ENCODE measurements around the gene ATP5MK.
A peak's percentile ranks its signal among the peaks of the same experiment; 100 is the strongest.
"Not testable (repeated sequence)": the region's sequence is repeated elsewhere in the genome, so short reads cannot be mapped to it uniquely, and the experiment has no call there.

ATP5MK gene

DNA sequence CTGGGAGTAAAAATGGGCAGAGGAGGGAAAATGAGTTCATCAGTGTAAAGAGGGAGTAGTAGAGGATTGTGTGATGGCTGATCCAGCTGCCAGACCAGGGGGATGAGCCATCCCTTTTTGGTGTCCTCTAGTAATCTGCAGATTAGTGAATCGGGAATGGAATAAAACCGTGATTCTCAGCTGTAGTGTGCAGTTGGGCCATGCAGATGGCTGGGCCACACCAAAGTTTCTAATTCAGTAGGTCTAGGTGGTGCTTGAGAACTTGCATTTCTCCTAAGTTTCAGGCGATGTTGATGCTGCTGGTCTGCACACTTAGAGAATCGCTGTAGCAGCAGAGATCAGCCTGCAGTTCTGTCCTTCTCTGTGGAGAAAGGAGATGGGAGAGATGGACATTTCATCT, 22.8 kb upstream of the ATP5MK start:
- no peaks in the 10 kb centered on the region for H3K4me1 Mint-ChIP-seq
- no peak overlapping the region for H3K4me3 Mint-ChIP-seq
- DNase-seq (no peak), ATAC-seq (no peak)
- no peaks in the 10 kb centered on the region for H3K27me3 Mint-ChIP-seq
- no peak overlapping the region for H3K27ac Mint-ChIP-seq
- no peaks in the 10 kb centered on the region for H3K9me3 Mint-ChIP-seq

DNA sequence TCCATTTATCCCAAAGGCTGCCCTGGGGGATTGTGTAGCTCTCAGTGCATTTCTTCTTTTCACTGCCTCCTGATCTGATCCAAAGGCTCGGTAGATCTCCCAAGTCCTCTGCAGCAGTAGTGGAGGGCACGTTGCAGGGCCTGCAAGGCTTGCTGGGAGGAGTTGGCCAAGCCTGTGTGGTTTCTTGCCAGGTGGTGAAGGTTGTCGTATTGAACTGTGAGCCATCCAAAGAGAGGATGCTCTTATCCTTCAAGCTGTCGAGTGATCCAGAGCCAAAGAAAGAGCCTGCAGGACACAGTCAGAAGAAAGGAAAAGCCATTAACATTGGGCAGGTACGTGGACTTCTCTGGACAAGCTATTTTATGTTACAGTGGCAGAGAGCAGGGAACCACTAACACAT, 21.3 kb upstream of the ATP5MK start:
- peak overlapping the region in 1 of 2 donors; percentile 22 for H3K27ac Mint-ChIP-seq
- H3K27me3 Mint-ChIP-seq, result no peaks in the 10 kb centered on the region
- ATAC-seq (no peak), DNase-seq (no peak)
- H3K4me3 Mint-ChIP-seq, result no peak overlapping the region
- no peaks in the 10 kb centered on the region for H3K4me1 Mint-ChIP-seq
- H3K9me3 Mint-ChIP-seq, result no peaks in the 10 kb centered on the region

DNA sequence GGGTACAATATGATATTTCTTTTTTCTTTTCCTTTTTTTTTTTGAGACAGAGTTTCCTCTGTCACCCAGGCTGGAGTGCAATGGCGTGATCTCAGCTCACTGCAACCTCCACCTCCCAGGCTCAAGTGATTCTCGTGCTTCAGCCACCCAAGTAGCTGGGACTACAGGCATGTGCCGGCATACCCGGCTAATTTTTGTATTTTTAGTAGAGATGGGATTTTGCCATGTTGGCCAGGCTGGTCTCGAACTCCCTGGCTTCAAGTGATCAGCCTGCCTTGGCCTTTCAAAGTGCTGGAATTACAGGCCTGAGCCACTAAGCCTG, 20.8 kb upstream of the ATP5MK start:
- not testable (repeated sequence) for H3K27me3 Mint-ChIP-seq, H3K27ac Mint-ChIP-seq, DNase-seq, H3K4me1 Mint-ChIP-seq, H3K4me3 Mint-ChIP-seq, ATAC-seq, H3K9me3 Mint-ChIP-seq

DNA sequence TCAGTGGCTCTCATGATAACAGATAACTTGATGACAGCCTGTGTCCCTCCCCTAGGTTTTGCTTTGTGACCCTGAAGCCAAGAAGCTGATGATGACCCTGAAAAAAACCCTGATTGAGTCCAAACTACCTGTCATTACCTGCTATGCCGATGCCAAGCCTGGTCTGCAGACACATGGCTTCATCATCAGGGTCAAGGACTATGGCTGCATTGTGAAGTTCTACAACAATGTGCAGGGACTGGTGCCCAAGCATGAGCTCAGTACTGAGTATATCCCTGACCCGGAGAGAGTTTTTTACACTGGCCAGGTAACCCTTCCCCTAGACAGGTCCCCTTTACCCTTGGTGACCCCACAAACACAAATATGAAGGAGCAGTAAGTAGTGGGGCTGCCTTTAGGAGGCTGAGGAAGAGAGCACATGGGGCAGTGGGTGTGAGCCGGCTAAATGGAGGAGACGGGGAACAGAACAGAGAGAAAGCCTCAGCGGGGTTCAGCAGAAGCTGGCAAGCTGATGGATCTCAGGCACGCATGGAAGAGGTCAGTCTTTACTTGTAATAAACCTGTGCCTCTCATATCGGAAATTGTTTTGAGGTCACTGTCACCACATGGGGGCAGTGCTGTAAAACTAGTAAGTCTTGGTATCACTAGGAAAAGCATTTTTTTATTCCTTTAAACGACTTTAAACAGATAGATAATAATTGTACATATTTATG, 20.3 kb upstream of the ATP5MK start:
- no peak overlapping the region for H3K4me3 Mint-ChIP-seq
- H3K27me3 Mint-ChIP-seq, result no peaks in the 10 kb centered on the region
- H3K9me3 Mint-ChIP-seq, result no peaks in the 10 kb centered on the region
- peak; percentile 45 to 48 for DNase-seq
- no peaks in the 10 kb centered on the region for H3K4me1 Mint-ChIP-seq
- H3K27ac Mint-ChIP-seq, result no peak overlapping the region
- ATAC-seq, result peak; percentile 53

DNA sequence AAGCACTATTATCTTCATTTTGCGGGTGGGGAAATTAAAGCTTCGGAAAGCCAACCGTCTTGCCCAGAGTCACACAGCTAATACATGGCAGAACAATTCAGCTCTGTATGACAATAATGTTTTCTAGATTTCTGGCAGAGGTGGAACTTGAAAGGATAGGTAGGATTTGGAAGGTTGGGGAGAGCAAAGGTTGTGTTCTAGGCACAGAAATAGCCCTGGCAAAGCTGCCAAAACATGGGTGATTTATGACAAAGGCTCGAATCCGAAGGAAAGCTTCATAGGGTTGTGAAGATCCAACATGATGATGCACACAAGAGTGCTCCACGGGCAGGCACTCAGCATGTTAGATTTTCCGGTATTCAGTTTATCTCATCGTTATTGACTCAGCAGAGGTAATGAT, 19.3 kb upstream of the ATP5MK start:
- no peak overlapping the region for H3K4me3 Mint-ChIP-seq
- ATAC-seq (no peak), DNase-seq (no peak)
- H3K4me1 Mint-ChIP-seq, result no peaks in the 10 kb centered on the region
- H3K27ac Mint-ChIP-seq, result no peak overlapping the region
- no peaks in the 10 kb centered on the region for H3K9me3 Mint-ChIP-seq
- H3K27me3 Mint-ChIP-seq, result no peaks in the 10 kb centered on the region

DNA sequence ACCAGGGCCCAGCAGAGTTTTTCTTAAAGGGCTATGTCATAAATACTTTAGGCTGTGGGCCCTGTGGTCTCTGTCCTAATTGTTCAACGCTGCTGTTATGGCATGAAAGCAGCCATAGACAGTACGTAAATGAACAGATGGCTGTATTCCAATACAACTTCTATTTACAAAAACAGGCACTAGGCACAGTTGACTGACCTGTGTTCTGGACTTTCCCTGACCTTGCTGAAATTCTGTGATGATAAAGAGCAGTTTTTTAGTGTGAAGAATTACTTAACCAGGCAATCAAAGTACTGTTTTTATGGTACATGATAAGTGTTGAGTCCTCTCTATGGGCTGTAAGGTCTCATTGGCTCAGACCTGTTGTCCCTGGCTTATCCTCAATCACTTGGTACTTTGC, 17.3 kb upstream of the ATP5MK start:
- DNase-seq (no peak), ATAC-seq (no peak)
- Mint-ChIP-seq H3K9me3 (no peaks in the 10 kb centered on the region), H3K4me1 (no peaks in the 10 kb centered on the region), H3K27me3 (no peaks in the 10 kb centered on the region), H3K27ac (no peak overlapping the region), H3K4me3 (no peak overlapping the region)

DNA sequence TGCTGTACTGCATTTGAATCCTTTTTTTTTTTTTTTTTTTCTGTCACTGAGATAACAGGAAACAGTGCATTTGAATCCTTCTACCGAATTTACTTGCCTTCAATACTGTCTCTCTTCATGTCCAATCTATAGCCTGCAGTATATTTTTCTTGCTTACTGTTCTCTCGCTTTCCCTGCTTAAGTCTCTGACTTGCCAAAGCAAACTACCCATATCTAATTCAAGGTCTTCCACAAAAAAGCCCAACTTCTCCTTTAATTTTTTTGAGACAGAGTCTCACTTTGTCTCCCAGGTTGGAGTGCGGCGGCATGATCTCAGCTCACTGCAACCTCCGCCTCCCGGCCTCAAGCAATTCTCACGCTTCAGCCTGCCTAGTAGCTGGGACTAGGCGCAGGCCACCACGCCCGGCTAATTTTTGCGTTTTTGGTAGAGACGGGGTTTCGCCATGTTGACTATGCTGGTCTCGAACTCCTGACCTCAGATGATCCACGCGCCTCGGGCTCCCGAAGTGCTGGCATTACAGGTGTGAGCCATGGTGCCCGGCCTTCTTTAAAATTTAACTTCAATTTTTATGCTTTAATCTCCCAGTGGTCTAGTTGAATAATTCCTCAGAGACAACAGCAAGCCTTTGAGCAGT, 1.0 kb upstream of the ATP5MK start:
- ATAC-seq (no peak), DNase-seq (no peak)
- Mint-ChIP-seq H3K27ac (peak overlapping the region; percentile 84 to 90), H3K4me3 (peak overlapping the region; percentile 88 to 99), H3K9me3 (no peaks in the 10 kb centered on the region), H3K27me3 (no peaks in the 10 kb centered on the region), H3K4me1 (peaks cover 64% of the 10 kb centered on the region)

DNA sequence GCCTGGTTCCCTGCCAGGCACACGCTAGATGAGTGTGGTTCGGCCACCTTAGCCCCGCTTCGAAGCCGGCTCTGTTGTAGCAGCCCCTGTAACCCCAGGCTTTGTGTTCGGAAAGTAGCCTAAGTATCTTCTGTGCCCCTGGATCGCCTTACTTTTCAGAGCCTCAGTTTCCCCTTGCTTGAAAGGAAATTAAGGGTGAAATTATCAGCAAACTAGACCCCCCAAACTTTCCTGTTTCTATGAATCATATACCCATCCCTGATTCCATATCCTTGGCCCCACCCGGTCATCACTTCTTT, 463 bp upstream of the ATP5MK start:
- peak overlapping the region; percentile 84 to 90 for H3K27ac Mint-ChIP-seq
- no peaks in the 10 kb centered on the region for H3K9me3 Mint-ChIP-seq
- H3K27me3 Mint-ChIP-seq, result no peaks in the 10 kb centered on the region
- peak overlapping the region; percentile 88 to 99 for H3K4me3 Mint-ChIP-seq
- ATAC-seq, result no peak
- DNase-seq, result no peak
- peaks cover 64% of the 10 kb centered on the region for H3K4me1 Mint-ChIP-seq

DNA sequence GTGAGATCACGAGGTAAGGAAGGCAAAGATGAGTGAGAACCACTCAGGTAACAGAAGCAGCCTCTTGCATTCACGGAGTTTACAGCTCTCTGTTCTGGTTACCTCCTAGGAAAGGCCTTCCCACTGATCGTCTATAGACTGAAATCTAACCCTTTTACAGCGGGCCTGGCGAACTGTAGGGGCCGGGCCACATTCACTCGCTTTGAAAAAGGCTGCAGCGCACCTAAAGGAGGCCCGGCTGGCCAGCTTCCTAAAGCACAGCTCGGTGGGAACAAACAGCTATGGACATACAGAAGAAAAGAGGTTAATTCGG, 565 bp downstream of the ATP5MK start:
- Mint-ChIP-seq H3K9me3 (no peaks in the 10 kb centered on the region), H3K27me3 (no peaks in the 10 kb centered on the region), H3K4me1 (peaks cover 66% of the 10 kb centered on the region), H3K4me3 (peak overlapping the region; percentile 88 to 99), H3K27ac (peak overlapping the region; percentile 90 to 99)
- no peak for DNase-seq
- ATAC-seq, result no peak

DNA sequence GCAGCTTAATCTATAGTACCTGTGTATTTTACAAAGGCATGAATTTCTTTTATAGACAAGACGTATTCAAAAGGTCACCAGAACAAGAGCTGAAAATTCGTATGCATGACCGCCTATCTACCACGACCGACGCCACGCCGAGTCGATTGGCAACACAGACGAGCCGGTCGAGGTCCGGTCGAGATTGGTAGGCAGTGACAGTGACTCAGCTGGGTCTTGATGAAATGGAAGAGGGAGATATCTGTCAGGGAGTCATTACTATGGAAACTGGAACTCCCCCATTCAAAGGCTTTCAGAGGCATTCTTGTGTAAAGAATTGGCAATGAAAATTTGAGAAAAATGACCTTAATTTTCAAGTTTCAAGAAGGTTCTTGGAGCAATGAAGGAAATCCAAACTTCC, 2.1 kb downstream of the ATP5MK start:
- Mint-ChIP-seq H3K9me3 (no peaks in the 10 kb centered on the region), H3K27me3 (no peaks in the 10 kb centered on the region), H3K4me1 (peaks cover 56% of the 10 kb centered on the region), H3K4me3 (peak overlapping the region; percentile 49 to 62), H3K27ac (peak overlapping the region; percentile 27 to 69)
- DNase-seq, result no peak
- no peak for ATAC-seq

DNA sequence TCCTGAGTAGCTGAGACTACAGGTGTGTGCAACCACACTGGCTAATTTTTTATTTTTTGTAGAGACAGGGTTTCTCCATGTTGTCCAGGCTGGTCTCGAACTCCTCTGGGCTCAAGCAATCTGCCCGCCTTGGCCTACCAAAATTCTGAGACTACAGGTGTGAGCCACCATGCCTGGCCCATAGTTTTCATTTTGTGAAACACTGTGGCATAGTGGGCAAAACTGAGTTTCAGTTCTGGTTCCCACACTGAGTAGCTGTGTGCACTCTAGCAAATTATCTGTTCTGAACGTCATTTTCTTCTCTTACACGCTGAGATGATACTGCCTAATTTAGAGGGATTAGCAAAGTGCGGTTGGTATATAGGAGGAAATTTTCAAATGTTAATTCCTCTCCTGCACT, 13.5 kb downstream of the ATP5MK start:
- H3K4me1 Mint-ChIP-seq, result no peaks in the 10 kb centered on the region
- no peak for ATAC-seq
- DNase-seq, result no peak
- no peak overlapping the region for H3K4me3 Mint-ChIP-seq
- H3K9me3 Mint-ChIP-seq, result no peaks in the 10 kb centered on the region
- no peaks in the 10 kb centered on the region for H3K27me3 Mint-ChIP-seq
- H3K27ac Mint-ChIP-seq, result no peak overlapping the region

DNA sequence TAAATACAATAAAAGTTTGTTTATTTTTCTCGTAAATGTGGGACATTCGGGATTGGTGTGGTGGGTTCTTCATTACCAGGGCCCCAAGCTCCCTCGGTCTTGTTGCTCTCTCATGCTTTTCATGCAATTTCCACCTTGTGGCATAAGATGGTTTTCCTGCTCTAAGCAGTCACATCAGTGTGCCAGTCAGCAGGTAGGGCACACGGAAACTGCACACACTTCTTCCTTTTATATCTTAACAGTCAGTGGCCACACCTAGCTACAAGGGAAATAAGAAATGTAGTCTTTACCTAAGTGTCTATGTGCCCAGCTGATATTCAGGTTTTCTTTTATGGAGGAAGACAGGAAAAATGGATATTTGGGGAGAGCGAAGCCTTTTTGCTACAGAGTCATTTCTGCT, 22.0 kb downstream of the ATP5MK start:
- H3K9me3 Mint-ChIP-seq, result no peaks in the 10 kb centered on the region
- H3K4me1 Mint-ChIP-seq, result peaks cover 21% of the 10 kb centered on the region
- no peaks in the 10 kb centered on the region for H3K27me3 Mint-ChIP-seq
- no peak for ATAC-seq
- no peak for DNase-seq
- no peak overlapping the region for H3K4me3 Mint-ChIP-seq
- H3K27ac Mint-ChIP-seq, result peak overlapping the region in 1 of 2 donors; percentile 23

DNA sequence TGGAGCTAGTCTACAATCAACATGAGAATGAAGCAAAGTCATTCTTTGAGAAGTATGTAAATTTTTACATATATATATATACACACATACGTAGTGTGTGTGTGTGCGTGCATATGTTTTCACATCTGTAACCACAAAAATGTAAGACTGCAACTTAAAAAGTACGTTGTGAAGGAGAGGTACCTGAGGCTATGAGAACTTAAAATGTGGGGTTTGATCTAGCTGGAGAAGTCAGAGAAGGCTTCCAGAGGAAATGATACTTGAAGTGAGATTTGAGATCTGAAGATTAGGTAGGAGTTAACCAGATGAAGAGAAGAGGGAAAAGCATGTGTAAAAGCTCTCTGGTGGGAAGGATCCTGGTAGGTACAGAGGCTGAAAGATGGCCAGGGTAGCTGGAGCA, 22.7 kb downstream of the ATP5MK start:
- no peak for DNase-seq
- H3K4me1 Mint-ChIP-seq, result peaks cover 21% of the 10 kb centered on the region
- H3K27ac Mint-ChIP-seq, result no peak overlapping the region

DNA sequence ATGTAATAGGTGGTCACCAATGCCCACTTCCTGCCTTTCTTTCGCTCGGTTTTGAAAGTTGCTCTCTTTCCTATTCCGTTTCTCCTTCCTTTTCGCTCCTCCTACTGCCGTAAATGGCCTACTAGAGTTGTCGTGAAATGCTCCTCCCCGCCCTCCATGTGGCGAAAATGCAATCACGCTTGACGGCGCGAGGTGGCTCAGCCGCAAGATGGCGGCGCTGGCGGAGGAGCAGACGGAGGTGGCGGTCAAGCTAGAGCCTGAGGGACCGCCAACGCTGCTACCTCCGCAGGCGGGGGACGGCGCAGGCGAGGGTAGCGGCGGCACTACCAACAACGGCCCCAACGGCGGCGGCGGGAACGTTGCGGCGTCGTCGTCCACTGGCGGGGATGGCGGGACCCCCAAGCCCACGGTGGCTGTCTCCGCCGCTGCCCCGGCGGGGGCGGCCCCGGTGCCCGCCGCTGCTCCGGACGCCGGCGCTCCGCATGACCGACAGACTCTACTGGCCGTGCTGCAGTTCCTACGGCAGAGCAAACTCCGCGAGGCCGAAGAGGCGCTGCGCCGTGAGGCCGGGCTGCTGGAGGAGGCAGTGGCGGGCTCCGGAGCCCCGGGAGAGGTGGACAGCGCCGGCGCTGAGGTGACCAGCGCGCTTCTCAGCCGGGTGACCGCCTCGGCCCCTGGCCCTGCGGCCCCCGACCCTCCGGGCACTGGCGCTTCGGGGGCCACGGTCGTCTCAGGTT, 28.3 kb downstream of the ATP5MK start, which contains the start of gene TAF5:
Gene TAF5 (plus strand): TSS at position 195 of the 737 bp plus-strand sequence. CDS start 14 bp downstream, at position 209.
- peaks cover 20% of the 10 kb centered on the region for H3K4me1 Mint-ChIP-seq
- ATAC-seq (peak; percentile 72), DNase-seq (peak; percentile 92 to 95)
- no peaks in the 10 kb centered on the region for H3K9me3 Mint-ChIP-seq
- H3K27ac Mint-ChIP-seq, result peak within 1 kb of the TSS; percentile 96 to 97
- H3K4me3 Mint-ChIP-seq, result peak within 1 kb of the TSS; percentile 87 to 95
- no peaks in the 10 kb centered on the region for H3K27me3 Mint-ChIP-seq

More for the DNA sequence above, 22.7 kb downstream of the ATP5MK start:
- ATAC-seq, result no peak
- no peaks in the 10 kb centered on the region for H3K27me3 Mint-ChIP-seq
- no peak overlapping the region for H3K4me3 Mint-ChIP-seq
- no peaks in the 10 kb centered on the region for H3K9me3 Mint-ChIP-seq

DNA sequence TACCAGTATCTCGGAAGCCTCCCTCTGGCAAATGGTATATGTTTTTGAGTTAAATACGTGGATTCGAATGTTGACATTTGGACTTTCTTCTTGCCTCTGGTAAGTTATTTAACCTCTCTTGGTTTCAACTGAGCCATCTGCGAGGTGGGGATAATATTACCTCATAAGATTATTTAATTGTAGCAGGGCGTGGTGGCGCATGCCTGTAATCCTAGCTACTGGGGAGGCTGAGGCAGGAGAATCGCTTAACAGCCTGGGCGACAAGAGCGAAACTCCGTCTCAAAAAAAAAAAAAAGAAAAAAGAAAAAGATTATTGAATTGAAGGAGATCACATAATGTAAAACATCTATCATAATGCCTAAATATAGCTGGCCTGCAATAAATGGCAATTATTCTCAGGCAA, 28.9 kb downstream of the ATP5MK start:
- Mint-ChIP-seq H3K9me3 (no peaks in the 10 kb centered on the region), H3K4me3 (peak overlapping the region; percentile 84 to 95), H3K27me3 (no peaks in the 10 kb centered on the region), H3K27ac (peak overlapping the region; percentile 96 to 97), H3K4me1 (peaks cover 20% of the 10 kb centered on the region)
- ATAC-seq, result no peak
- no peak for DNase-seq

DNA sequence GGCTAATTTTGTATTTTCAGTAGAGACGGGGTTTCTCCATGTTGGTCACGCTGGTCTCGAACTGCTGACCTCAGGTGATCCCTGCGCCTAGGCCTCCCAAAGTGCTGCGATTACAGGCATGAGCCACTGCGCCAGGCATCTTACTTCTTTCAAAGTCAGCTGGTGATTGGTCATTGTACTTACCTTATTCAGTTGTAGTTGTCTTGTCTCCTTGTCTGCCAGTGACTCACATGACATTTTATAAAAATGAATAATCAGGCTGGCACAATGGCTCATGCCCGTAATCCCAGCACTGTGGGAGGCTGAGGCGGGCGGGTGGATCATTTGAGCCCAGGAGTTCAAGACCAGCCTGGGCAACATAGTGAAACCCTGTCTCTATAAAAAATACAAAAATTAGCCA, 35.5 kb downstream of the ATP5MK start:
- not testable (repeated sequence) for H3K27ac Mint-ChIP-seq, H3K9me3 Mint-ChIP-seq, H3K4me3 Mint-ChIP-seq, H3K4me1 Mint-ChIP-seq, DNase-seq, H3K27me3 Mint-ChIP-seq, ATAC-seq
